Activated CD4-positive, alpha-beta memory T cell treated with anti-CD3 and anti-CD28 coated beads, Interleukin-2, amount 10 ng/mL, durations not matched to agents 7 days and 5 days (primary cell): ENCODE results near the gene MAST3. TPM values are rescaled to one million over a fixed set of nuclear protein-coding genes. Genes with fewer than 3 reads are reported as not detected.
A peak's percentile ranks its signal among the peaks of the same experiment; 100 is the strongest.

Experiments used
- CTCF ChIA-PET: fragments of 350-600 bp; sonication (Branson Sonifier 250); formaldehyde crosslinking; loops from one replicate; lab custom pipeline; 2021; ENCODE audit warnings: antibody characterized with exemption, inconsistent platforms; lab: Charles Lee
- POLR2A ChIA-PET: fragments of 350-600 bp; sonication (Branson Sonifier 250); formaldehyde crosslinking; loops from one replicate; lab custom pipeline; 2021; ENCODE audit warnings: antibody characterized with exemption; lab: Charles Lee
- DNase-seq: peaks from one replicate; pipeline ENCODE4 v3.0.0-alpha.2; 2020
- H3K27ac Mint-ChIP-seq: one replicate; pipeline ENCODE4 v1.8.0; 2021; ENCODE audit warnings: mild to moderate bottlenecking, mixed read lengths
- H3K27me3 Mint-ChIP-seq: one replicate; pipeline ENCODE4 v1.8.0; 2021; ENCODE audit warnings: mixed read lengths
- H3K36me3 Mint-ChIP-seq: one replicate; pipeline ENCODE4 v1.8.0; 2021; ENCODE audit warnings: low read depth, mixed read lengths
- H3K4me1 Mint-ChIP-seq: one replicate; pipeline ENCODE4 v1.8.0; 2021; ENCODE audit warnings: mixed read lengths
- H3K4me3 Mint-ChIP-seq: one replicate; pipeline ENCODE4 v1.8.0; 2021; ENCODE audit warnings: mild to moderate bottlenecking, mixed read lengths
- H3K9me3 Mint-ChIP-seq: one replicate; pipeline ENCODE4 v1.8.0; 2021; ENCODE audit warnings: mixed read lengths
- total RNA-seq, 2 experiments: library from RNA; stranded (reverse); gene quantifications; one replicate each; pipeline ENCODE4 v1.2.3, GENCODE V29; 2021

Gene MAST3
- total RNA-seq, 2 experiments from 2014 or later = 29.2 to 29.9 TPM

GRCh38 chr19:18145391-18145999 lies 47.9 kb downstream of the MAST3 start:
- CTCF ChIA-PET = interaction anchor here (0.6 to 1.1 kb wide), 2 partner anchors 32 to 155 kb away, joined by 3 to 4 read pairs; no protein-coding TSS in a partner anchor
- no peak for DNase-seq
- Mint-ChIP-seq H3K4me3 (no peak overlapping the region), H3K9me3 (no peaks in the 10 kb centered on the region), H3K27ac (no peak overlapping the region), H3K4me1 (peaks cover 14% of the 10 kb centered on the region), H3K36me3 (peaks cover 46% of the 10 kb centered on the region), H3K27me3 (no peaks in the 10 kb centered on the region)
- POLR2A ChIA-PET = interaction anchor here (1.2 kb wide), 1 partner anchor 9 kb away, joined by 3 read pairs; no protein-coding TSS in a partner anchor

- ChIA-PET POLR2A (no interaction called here), CTCF (no interaction called here)
- H3K9me3 Mint-ChIP-seq = no peaks in the 10 kb centered on the region
- H3K27me3 Mint-ChIP-seq = no peaks in the 10 kb centered on the region
- H3K4me1 Mint-ChIP-seq = peaks cover 32% of the 10 kb centered on the region
- DNase-seq = no peak
- H3K36me3 Mint-ChIP-seq = peaks cover 46% of the 10 kb centered on the region
- H3K4me3 Mint-ChIP-seq = no peak overlapping the region
- no peak overlapping the region for H3K27ac Mint-ChIP-seq
Observed at GRCh38 chr19:18147396-18147795, 49.8 kb downstream of the MAST3 start.

GRCh38 chr19:18149596-18149975 lies 52.0 kb downstream of the MAST3 start:
- H3K36me3 Mint-ChIP-seq = peaks cover 34% of the 10 kb centered on the region

GRCh38 chr19:18150776-18151624 lies 53.4 kb downstream of the MAST3 start:
- DNase-seq = no peak
- Mint-ChIP-seq H3K4me3 (peak overlapping the region; percentile 77), H3K27ac (peak overlapping the region; percentile 98), H3K4me1 (peaks cover 42% of the 10 kb centered on the region), H3K36me3 (peaks cover 25% of the 10 kb centered on the region), H3K27me3 (no peaks in the 10 kb centered on the region), H3K9me3 (no peaks in the 10 kb centered on the region)
- ChIA-PET CTCF (interaction anchor here (0.6 to 2.2 kb wide), 10 partner anchors 10 to 538 kb away, joined by 3 to 23 read pairs (median 5); no protein-coding TSS in a partner anchor), POLR2A (interaction anchor here (0.8 to 2.4 kb wide), 16 partner anchors 10 to 280 kb away, joined by 3 to 28 read pairs (median 4); partner anchors contain the start of genes IL12RB1 and JUND)

More at GRCh38 chr19:18149596-18149975, 52.0 kb downstream of the MAST3 start:
- DNase-seq = no peak
- Mint-ChIP-seq H3K27me3 (no peaks in the 10 kb centered on the region), H3K9me3 (no peaks in the 10 kb centered on the region), H3K4me1 (peaks cover 41% of the 10 kb centered on the region), H3K4me3 (no peak overlapping the region), H3K27ac (no peak overlapping the region)
- CTCF ChIA-PET = no interaction called here
- POLR2A ChIA-PET = interaction anchor here (1.1 kb wide), 1 partner anchor 11 kb away, joined by 3 read pairs; no protein-coding TSS in a partner anchor

GRCh38 chr19:18152442-18152816 lies 54.9 kb downstream of the MAST3 start:
- peaks cover 43% of the 10 kb centered on the region for H3K4me1 Mint-ChIP-seq
- ChIA-PET CTCF (interaction anchor here (0.7 to 2.2 kb wide), 15 partner anchors 9 to 219 kb away, joined by 3 to 23 read pairs (median 3); partner anchors contain the start of genes CCDC124, IL12RB1 and LSM4), POLR2A (interaction anchor here (0.9 to 2.4 kb wide), 13 partner anchors 8 to 151 kb away, joined by 3 to 28 read pairs (median 4); partner anchors contain the start of genes IL12RB1, JUND, MPV17L2 and RAB3A)
- peak; percentile 99 for DNase-seq
- H3K9me3 Mint-ChIP-seq = no peaks in the 10 kb centered on the region
- H3K27ac Mint-ChIP-seq = peak overlapping the region; percentile 98
- peaks cover 18% of the 10 kb centered on the region for H3K36me3 Mint-ChIP-seq
- H3K27me3 Mint-ChIP-seq = no peaks in the 10 kb centered on the region
- peak overlapping the region; percentile 77 for H3K4me3 Mint-ChIP-seq

- peak; percentile 100 for DNase-seq
- POLR2A ChIA-PET = interaction anchor here (0.7 to 2.4 kb wide), 13 partner anchors 8 to 264 kb away, joined by 3 to 28 read pairs (median 3); partner anchors contain the start of genes IL12RB1, JUND, MPV17L2 and RAB3A
- Mint-ChIP-seq H3K4me3 (peak within 1 kb of the TSS; percentile 77), H3K9me3 (no peaks in the 10 kb centered on the region), H3K4me1 (peaks cover 42% of the 10 kb centered on the region), H3K36me3 (peaks cover 15% of the 10 kb centered on the region), H3K27ac (peak within 1 kb of the TSS; percentile 98), H3K27me3 (no peaks in the 10 kb centered on the region)
- CTCF ChIA-PET = interaction anchor here (0.7 to 2.2 kb wide), 11 partner anchors 9 to 220 kb away, joined by 3 to 23 read pairs (median 5); partner anchors contain the start of genes CCDC124, IL12RB1 and LSM4
Observed at GRCh38 chr19:18152817-18153555, 55.4 kb downstream of the MAST3 start, which contains the start of gene PIK3R2. PIK3R2 (plus strand) TSS chr19:18153163; CDS start chr19:18155880, 2,717 bp downstream.

GRCh38 chr19:18153556-18154134 lies 56.1 kb downstream of the MAST3 start:
- CTCF ChIA-PET = no interaction called here
- Mint-ChIP-seq H3K4me3 (peak overlapping the region; percentile 75), H3K4me1 (peaks cover 39% of the 10 kb centered on the region), H3K36me3 (peaks cover 10% of the 10 kb centered on the region), H3K27me3 (no peaks in the 10 kb centered on the region), H3K27ac (peak overlapping the region; percentile 69), H3K9me3 (no peaks in the 10 kb centered on the region)
- POLR2A ChIA-PET = interaction anchor here (1.1 kb wide), 1 partner anchor 8 kb away, joined by 3 read pairs; no protein-coding TSS in a partner anchor
- DNase-seq = peak; percentile 42

GRCh38 chr19:18155095-18156087 lies 57.8 kb downstream of the MAST3 start:
- ChIA-PET POLR2A (interaction anchor here (1.2 kb wide), 1 partner anchor 63 kb away, joined by 4 read pairs; no protein-coding TSS in a partner anchor), CTCF (interaction anchor here (0.6 to 0.8 kb wide), 2 partner anchors 102 to 208 kb away, joined by 3 read pairs; no protein-coding TSS in a partner anchor)
- H3K36me3 Mint-ChIP-seq = peaks cover 7% of the 10 kb centered on the region
- H3K4me3 Mint-ChIP-seq = no peak overlapping the region
- no peak for DNase-seq
- no peaks in the 10 kb centered on the region for H3K9me3 Mint-ChIP-seq
- H3K27me3 Mint-ChIP-seq = no peaks in the 10 kb centered on the region
- no peak overlapping the region for H3K27ac Mint-ChIP-seq
- peaks cover 34% of the 10 kb centered on the region for H3K4me1 Mint-ChIP-seq

- Mint-ChIP-seq H3K27me3 (no peaks in the 10 kb centered on the region), H3K4me3 (no peak overlapping the region), H3K36me3 (peaks cover 7% of the 10 kb centered on the region), H3K9me3 (no peaks in the 10 kb centered on the region), H3K27ac (no peak overlapping the region), H3K4me1 (peaks cover 30% of the 10 kb centered on the region)
- no peak for DNase-seq
- POLR2A ChIA-PET = no interaction called here
- CTCF ChIA-PET = no interaction called here
Observed at GRCh38 chr19:18156268-18156667, 58.7 kb downstream of the MAST3 start.

- peaks cover 5% of the 10 kb centered on the region for H3K36me3 Mint-ChIP-seq
- H3K27ac Mint-ChIP-seq = no peak overlapping the region
- no peaks in the 10 kb centered on the region for H3K9me3 Mint-ChIP-seq
- H3K27me3 Mint-ChIP-seq = no peaks in the 10 kb centered on the region
- no peak overlapping the region for H3K4me3 Mint-ChIP-seq
- H3K4me1 Mint-ChIP-seq = peaks cover 28% of the 10 kb centered on the region
- POLR2A ChIA-PET = no interaction called here
- DNase-seq = no peak
- CTCF ChIA-PET = no interaction called here
Observed at GRCh38 chr19:18156841-18157464, 59.4 kb downstream of the MAST3 start.
